ENCODE results near the gene TMEM243. TPM values are rescaled to one million over a fixed set of nuclear protein-coding genes. Genes with fewer than 3 reads are reported as not detected.

TMEM243 gene
- total and polyA plus RNA-seq, 2 donors (not counting 1 experiment from before 2014, with no cell fraction given): 25.6 to 42.8 TPM

DNA sequence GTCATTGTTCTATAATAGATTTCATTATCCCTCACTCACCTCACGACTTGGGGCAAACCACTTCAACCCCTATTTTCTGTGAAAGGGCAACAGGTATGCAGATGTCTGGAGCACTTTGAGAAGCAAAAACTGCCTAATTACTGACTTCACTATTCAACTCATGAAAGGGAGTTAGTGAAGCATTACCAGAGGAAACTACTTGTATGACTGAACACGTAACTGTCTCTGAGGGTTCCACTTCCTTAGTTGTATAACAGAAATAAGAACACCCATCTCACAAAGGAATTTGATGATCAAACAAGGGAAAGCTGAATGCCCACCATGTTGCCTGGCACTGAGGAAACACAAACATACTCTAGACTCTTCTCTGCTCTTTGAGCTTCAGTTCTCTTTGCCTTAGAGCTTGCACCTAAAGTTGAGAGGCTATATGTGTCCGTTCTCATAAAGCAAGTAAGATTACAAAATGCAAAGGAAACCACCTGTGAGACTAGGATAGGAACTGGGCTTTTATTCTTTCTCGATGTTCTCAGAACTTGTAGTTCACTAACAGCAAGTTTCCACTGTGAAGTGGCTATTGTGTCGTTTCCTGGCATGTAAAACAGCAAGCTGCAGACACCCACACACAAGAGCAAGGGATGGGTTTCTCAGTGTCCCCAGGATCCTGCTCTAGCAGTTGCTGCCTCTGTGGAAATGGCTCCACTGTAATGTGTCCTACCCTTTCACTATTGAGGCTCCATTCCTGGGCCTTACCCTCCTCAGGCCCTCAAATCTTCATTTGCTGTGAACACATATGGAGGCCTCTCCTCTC lies 2.6 kb downstream of the TMEM243 start:
- H4K20me1 ChIP-seq (ENCODE audit: control insufficient read depth, extremely low read depth, insufficient read depth, low read length): no peaks in the 10 kb centered on the region
- no peak overlapping the region for H3K27ac ChIP-seq (ENCODE audit: insufficient read depth, low read length)
- H3K79me2 ChIP-seq (ENCODE audit: control insufficient read depth, insufficient read depth, low read length): peaks cover 2% of the 10 kb centered on the region
- H3K9ac ChIP-seq (ENCODE audit: insufficient read depth, low read length): no peak overlapping the region
- peaks cover 2% of the 10 kb centered on the region for H3K4me1 ChIP-seq (ENCODE audit: control insufficient read depth, extremely low read depth, insufficient read depth, low read length)
- no peak for TF ChIP-seq EZH2 (IDR thresholded peaks at IDR 0.05; ENCODE audit: low read length, missing control alignments)
- TF ChIP-seq, protein P1, sequence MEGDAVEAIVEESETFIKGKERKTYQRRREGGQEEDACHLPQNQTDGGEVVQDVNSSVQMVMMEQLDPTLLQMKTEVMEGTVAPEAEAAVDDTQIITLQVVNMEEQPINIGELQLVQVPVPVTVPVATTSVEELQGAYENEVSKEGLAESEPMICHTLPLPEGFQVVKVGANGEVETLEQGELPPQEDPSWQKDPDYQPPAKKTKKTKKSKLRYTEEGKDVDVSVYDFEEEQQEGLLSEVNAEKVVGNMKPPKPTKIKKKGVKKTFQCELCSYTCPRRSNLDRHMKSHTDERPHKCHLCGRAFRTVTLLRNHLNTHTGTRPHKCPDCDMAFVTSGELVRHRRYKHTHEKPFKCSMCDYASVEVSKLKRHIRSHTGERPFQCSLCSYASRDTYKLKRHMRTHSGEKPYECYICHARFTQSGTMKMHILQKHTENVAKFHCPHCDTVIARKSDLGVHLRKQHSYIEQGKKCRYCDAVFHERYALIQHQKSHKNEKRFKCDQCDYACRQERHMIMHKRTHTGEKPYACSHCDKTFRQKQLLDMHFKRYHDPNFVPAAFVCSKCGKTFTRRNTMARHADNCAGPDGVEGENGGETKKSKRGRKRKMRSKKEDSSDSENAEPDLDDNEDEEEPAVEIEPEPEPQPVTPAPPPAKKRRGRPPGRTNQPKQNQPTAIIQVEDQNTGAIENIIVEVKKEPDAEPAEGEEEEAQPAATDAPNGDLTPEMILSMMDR (conservative IDR thresholded peaks at IDR 0.05 in 1 of 2, IDR thresholded peaks at IDR 0.05 in 1 of 2; ENCODE audit: low read depth in 1 of 2, low read length in 2 of 2): no peak
- H3K27me3 ChIP-seq (ENCODE audit: control insufficient read depth, insufficient read depth, low read length): peaks cover under 1% of the 10 kb centered on the region
- no peaks in the 10 kb centered on the region for H3K9me3 ChIP-seq (ENCODE audit: control insufficient read depth, insufficient read depth, low read depth, low read length)
- H3K4me3 ChIP-seq (replicated peaks in 1 of 4; ENCODE audit: control extremely low read depth in 1 of 4, insufficient read depth in 1 of 4, low read depth in 3 of 4, low read length in 4 of 4): no peak overlapping the region
- H2AFZ ChIP-seq (ENCODE audit: low read length): no peak overlapping the region
- no peak overlapping the region for H3K4me2 ChIP-seq (ENCODE audit: extremely low read depth, insufficient read depth, low read length)
- no peak for DNase-seq (ENCODE audit: low read depth in 2 of 2)
- H3K36me3 ChIP-seq (ENCODE audit: control insufficient read depth, insufficient read depth, low read length): no peaks in the 10 kb centered on the region

DNA sequence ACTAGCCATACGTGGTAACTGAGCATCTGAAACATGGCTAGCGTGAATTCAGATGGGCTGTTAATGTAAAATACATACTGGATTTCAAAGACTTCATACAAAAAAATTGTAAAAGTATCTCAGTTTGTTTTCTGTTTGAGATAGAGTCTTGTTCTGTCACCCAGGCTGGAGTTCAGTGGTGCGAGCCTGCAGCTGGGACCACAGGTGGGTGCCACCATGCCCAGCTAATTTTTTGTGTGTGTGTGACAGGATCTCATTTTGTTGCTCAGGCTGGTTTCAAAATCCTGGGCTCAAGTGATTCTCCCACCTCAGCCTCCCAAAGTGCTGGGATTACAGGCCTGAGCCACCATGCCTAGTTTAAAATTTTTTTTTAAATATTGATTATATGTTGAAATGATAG lies 4.5 kb downstream of the TMEM243 start:
- no peak overlapping the region for H2AFZ ChIP-seq (ENCODE audit: low read length)
- H3K27ac ChIP-seq (ENCODE audit: insufficient read depth, low read length): no peak overlapping the region
- peaks cover 6% of the 10 kb centered on the region for H3K79me2 ChIP-seq (ENCODE audit: control insufficient read depth, insufficient read depth, low read length)
- no peak overlapping the region for H3K9ac ChIP-seq (ENCODE audit: insufficient read depth, low read length)
- H3K4me1 ChIP-seq (ENCODE audit: control insufficient read depth, extremely low read depth, insufficient read depth, low read length): peaks cover 2% of the 10 kb centered on the region
- no peak overlapping the region for H3K4me3 ChIP-seq (replicated peaks in 1 of 4; ENCODE audit: control extremely low read depth in 1 of 4, insufficient read depth in 1 of 4, low read depth in 3 of 4, low read length in 4 of 4)
- no peak for TF ChIP-seq EZH2 (IDR thresholded peaks at IDR 0.05; ENCODE audit: low read length, missing control alignments)
- TF ChIP-seq, protein P1 (conservative IDR thresholded peaks at IDR 0.05 in 1 of 2, IDR thresholded peaks at IDR 0.05 in 1 of 2; ENCODE audit: low read depth in 1 of 2, low read length in 2 of 2): no peak
- H3K27me3 ChIP-seq (ENCODE audit: control insufficient read depth, insufficient read depth, low read length): no peaks in the 10 kb centered on the region
- H3K4me2 ChIP-seq (ENCODE audit: extremely low read depth, insufficient read depth, low read length): no peak overlapping the region
- no peak for DNase-seq (ENCODE audit: low read depth in 2 of 2)
- no peaks in the 10 kb centered on the region for H3K9me3 ChIP-seq (ENCODE audit: control insufficient read depth, insufficient read depth, low read depth, low read length)
- no peaks in the 10 kb centered on the region for H3K36me3 ChIP-seq (ENCODE audit: control insufficient read depth, insufficient read depth, low read length)
- no peaks in the 10 kb centered on the region for H4K20me1 ChIP-seq (ENCODE audit: control insufficient read depth, extremely low read depth, insufficient read depth, low read length)

DNA sequence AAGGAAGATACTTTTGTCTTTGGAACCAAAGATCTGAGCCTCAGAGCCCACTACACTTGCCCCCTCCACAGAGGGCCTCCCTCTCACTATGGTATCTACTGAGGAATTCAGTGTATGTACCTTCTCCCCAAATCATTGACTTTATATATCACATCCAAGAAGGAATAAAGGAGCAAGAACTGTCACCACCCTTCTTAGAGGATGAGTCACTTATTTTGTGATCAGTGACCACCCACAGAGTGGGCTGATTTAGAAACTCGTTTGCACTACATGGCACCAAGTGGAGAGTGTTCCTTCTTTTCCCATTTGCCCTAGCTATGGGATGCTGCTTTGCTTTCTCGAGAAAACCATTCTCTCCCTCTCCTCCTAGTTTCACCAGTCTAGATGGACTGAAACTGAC lies 5.7 kb downstream of the TMEM243 start:
- H3K79me2 ChIP-seq (ENCODE audit: control insufficient read depth, insufficient read depth, low read length): peaks cover 6% of the 10 kb centered on the region
- no peaks in the 10 kb centered on the region for H4K20me1 ChIP-seq (ENCODE audit: control insufficient read depth, extremely low read depth, insufficient read depth, low read length)
- no peak overlapping the region for H3K27ac ChIP-seq (ENCODE audit: insufficient read depth, low read length)
- H3K9me3 ChIP-seq (ENCODE audit: control insufficient read depth, insufficient read depth, low read depth, low read length): no peaks in the 10 kb centered on the region
- TF ChIP-seq, protein P1 (conservative IDR thresholded peaks at IDR 0.05 in 1 of 2, IDR thresholded peaks at IDR 0.05 in 1 of 2; ENCODE audit: low read depth in 1 of 2, low read length in 2 of 2): no peak
- TF ChIP-seq EZH2 (IDR thresholded peaks at IDR 0.05; ENCODE audit: low read length, missing control alignments): no peak
- DNase-seq (ENCODE audit: low read depth in 2 of 2): no peak
- H3K27me3 ChIP-seq (ENCODE audit: control insufficient read depth, insufficient read depth, low read length): no peaks in the 10 kb centered on the region
- no peak overlapping the region for H3K9ac ChIP-seq (ENCODE audit: insufficient read depth, low read length)
- H3K4me2 ChIP-seq (ENCODE audit: extremely low read depth, insufficient read depth, low read length): no peak overlapping the region
- peaks cover 2% of the 10 kb centered on the region for H3K4me1 ChIP-seq (ENCODE audit: control insufficient read depth, extremely low read depth, insufficient read depth, low read length)
- no peak overlapping the region for H3K4me3 ChIP-seq (replicated peaks in 1 of 4; ENCODE audit: control extremely low read depth in 1 of 4, insufficient read depth in 1 of 4, low read depth in 3 of 4, low read length in 4 of 4)
- no peaks in the 10 kb centered on the region for H3K36me3 ChIP-seq (ENCODE audit: control insufficient read depth, insufficient read depth, low read length)
- H2AFZ ChIP-seq (ENCODE audit: low read length): no peak overlapping the region
